GM21526 (cell line): ENCODE data around the gene POLE.
"Not testable (repeated sequence)": the region's sequence is repeated elsewhere in the genome, so short reads cannot be mapped to it uniquely, and the experiment has no call there.

Source experiments
- ATAC-seq: cut with Tn5 transposase; IDR thresholded peaks from one replicate; pipeline ENCODE4 v1.9.1; 2021; ENCODE audit warnings: moderate library complexity; ENCODE audit not compliant: unreplicated experiment, low FRiP score

The POLE gene

GRCh38 chr12:132601171-132601883 is 85.8 kb downstream of the POLE start:
- ATAC-seq = no peak

- no peak for ATAC-seq
Observed at GRCh38 chr12:132600048-132601032, 86.8 kb downstream of the POLE start.

DNA sequence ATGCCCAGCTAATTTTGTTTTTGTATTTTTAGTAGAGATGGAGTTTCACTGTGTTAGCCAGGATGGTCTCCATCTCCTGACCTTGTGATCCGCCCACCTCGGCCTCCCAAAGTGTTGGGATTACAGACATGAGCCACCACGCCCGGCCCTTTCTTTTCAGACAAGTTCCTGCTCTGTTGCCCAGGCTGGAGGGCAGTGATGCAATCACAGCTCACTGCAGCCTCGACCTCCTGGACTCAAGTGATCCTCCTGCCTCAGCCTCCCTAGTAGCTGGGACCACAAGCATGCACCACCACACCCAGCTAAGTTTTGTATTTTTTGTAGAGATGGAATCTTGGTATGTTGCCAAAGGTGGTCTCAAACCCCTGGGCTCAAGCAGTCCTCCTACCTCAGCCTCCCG is 87.6 kb downstream of the POLE start:
- not testable (repeated sequence) for ATAC-seq

- ATAC-seq = no peak
Observed at GRCh38 chr12:132597333-132598316, 89.5 kb downstream of the POLE start.

GRCh38 chr12:132596016-132596415 is 91.1 kb downstream of the POLE start:
- no peak for ATAC-seq

GRCh38 chr12:132595183-132595582 is 92.0 kb downstream of the POLE start:
- ATAC-seq = no peak

- ATAC-seq = peak; percentile 87
Observed at GRCh38 chr12:132593938-132594358, 93.2 kb downstream of the POLE start.

DNA sequence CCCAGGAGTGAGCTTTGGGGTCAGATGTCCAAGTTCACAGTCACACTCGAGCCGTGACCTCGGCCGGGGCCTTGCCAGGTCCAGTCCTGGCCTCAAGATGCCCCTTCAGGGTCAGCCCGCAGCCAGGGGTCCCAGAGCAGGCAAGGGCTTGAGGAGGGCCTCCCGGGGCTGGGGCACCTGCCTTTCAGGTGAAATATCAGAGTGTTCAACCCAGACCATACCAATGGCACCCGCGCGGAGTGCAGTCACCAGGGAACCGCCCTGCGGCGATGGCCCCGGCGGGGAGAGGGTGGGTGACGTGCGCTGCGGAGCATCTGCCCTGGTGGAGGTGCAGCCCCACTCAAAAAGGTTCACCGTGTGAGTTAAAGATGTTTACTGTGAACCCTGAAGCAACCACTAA is 93.6 kb downstream of the POLE start:
- ATAC-seq = peak; percentile 13

DNA sequence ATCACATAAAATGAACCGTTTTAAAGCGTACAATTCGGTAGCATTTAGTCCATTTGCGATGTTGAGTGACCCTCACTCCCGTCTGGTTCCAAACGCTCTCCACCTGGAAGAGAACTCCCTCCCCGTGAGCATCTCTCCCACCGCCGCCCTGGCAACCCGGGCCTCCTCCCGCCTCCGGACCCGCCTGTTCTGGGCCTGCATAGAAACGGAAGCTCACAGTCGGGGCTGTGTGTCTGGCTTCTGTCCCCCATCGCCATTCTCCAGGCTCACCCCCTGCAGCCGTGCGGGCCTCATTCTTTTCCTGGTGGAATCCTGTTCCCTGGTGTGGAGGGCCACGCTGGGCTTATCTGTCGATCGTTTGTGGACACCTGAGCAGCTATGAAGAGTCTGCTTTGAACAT is 94.1 kb downstream of the POLE start:
- no peak for ATAC-seq

DNA sequence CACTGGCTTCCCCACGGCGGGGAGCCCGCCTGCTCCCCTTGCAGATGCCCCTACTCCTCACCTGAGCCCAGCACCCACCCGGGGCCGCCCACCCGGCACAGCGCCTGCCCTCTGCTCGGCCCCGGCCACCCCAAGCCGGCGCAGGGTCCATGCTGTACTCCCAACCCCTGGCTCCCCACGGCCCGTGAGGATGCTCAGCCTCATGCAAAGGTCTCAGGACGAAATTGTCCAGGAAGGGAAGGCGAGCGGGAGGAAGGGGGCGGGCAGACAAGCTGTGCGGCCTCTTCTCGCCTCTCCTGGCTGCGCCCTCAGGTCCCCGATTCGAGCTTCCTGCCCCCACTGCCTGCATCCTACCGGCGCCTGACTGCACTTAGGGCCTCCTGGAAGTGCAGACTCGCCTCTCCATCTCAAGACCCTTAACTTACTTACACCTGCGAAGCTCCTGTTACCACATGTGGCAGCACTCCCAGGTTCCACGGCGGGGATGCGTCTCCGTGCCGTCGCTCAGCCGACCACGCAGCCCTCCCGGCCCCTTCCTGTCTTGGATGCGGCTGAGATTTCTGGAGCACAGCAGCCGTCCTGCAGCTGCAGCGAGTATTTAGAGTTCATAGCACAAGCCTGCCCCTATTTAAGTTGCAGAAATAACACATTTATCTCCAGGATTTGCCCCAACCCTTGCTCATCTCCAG is 94.7 kb downstream of the POLE start:
- no peak for ATAC-seq

GRCh38 chr12:132591107-132591935 is 95.8 kb downstream of the POLE start:
- no peak for ATAC-seq

DNA sequence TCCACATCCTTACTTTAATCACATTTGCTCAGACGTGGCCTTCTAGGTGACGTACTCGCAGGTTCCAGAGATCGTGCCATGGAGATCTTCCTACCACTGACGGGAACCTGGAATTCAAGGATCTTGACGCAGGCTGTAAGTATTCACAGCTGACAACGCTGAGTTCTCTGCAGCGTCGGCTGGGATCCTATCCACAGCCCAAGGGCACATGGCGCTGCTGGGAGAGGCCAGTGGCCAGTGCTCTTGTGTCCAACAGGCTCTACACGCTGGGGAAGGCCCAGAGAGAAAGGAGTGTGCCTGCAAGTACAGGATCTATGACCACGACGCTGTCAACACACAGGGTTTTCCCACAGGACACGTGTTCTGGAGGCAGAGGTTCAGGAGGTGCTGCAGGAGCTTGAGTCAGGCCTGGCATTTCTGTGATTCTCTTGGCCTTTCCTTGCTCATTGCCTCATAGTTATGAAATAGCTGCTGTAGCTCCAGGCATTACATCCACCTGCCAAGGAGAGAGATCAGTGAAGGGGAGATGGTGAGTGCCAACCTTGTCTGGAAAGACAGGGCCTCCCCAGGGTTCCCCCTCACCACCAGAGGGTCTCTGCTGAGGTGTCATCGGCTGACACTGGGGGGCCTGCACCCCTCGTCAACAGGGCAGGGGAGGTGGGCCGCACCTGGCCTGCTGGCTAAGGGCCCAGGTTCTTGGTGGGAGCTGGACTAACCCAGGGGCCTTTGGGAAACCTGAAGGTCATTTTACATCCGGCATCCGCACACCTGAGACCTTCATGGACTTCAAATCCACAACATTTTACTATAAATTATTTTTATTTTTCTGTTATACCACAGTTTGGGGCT is 98.1 kb downstream of the POLE start:
- no peak for ATAC-seq

DNA sequence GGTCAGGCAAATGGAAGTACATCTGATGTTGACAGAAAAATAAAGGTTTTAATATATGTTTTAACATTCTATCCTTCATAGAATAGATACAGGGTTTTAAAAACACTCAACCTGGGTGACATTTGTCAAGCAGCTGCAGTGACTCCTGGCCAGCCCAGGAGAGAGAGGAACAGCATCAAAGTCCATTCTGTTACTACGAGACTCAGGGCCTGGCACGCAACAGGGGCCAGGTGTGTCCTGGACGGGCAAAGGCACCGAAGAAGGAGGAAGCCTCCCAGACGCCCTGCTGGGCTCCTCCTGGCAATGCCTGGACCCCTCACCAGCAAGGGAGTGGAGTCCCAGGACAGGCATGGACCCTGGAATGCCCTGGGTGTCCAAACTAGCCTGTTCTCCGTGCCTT is 98.8 kb downstream of the POLE start:
- ATAC-seq = no peak

DNA sequence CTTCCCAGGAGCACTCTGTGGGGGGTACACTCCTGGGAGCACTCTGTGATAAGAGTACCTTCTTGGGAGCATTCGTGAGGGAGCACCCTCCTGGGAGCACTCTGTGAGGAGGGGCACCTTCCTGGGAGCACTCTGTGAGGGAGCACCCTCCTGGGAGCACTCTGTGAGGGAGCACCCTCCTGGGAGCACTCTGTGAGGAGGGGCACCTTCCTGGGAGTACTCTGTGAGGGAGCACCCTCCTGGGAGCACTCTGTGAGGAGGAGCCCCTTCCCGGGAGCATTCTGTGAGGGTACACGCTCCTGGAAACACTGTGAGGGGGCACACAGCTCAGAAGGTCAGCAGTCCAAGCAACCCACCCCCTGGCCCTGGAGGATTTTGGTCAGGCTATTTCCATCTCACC is 99.4 kb downstream of the POLE start:
- no peak for ATAC-seq

- ATAC-seq = no peak
Observed at GRCh38 chr12:132586929-132587328, 100.2 kb downstream of the POLE start.

DNA sequence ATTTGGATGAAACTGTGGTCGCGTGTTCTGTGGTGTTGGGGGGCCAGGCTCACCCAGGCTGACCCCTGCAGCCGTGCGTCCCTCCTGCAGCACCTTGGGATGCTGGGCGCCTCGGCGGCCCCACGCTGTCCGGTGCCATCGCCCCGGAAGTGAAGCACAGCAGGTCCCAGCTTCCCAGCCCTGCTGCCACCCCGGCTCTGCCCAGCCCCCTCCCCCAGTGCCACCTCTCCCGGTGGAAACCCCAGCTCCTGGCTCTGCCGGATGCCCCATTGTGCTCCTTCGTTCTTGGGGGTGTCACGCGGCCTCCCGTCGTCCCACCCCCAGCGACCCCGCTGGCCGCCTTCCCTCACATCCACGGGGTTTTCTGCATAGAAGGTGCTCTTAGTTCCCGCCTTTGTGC is 102.0 kb downstream of the POLE start:
- no peak for ATAC-seq

- ATAC-seq = no peak
Observed at GRCh38 chr12:132584429-132584828, 102.7 kb downstream of the POLE start.

DNA sequence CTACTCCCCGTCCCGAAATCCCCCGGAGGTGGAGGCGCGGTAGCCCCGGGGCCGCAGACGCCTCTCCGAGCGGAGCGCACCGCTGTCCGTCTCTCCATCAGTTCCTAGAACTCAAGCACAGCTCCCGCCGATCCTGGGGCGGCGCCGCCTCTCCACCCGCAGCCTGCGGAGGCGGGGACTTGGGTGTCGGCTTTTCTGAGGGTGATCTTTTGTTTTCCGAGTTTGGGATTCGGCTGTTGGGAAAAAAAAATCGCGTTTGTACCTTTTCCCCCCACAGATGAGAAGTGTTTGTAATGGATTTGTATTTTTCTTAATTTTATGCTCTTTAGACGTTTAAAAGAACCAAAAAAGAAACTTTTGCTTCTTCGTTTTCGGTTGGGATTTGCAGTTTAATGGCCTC is 103.4 kb downstream of the POLE start:
- ATAC-seq = no peak
